RPMI7951 (cell line): ENCODE data around the gene IER3. TPM values are rescaled to one million over a fixed set of nuclear protein-coding genes. Genes with fewer than 3 reads are reported as not detected.
A peak's percentile ranks its signal among the peaks of the same experiment; 100 is the strongest.

Experiments used
- DNase-seq: peaks from one replicate; pipeline ENCODE4 v3.0.0-alpha.2; 2012; ENCODE audit warnings: low read depth
- total RNA-seq: library from RNA; depleted of rRNA; stranded (reverse); fragments of >200 nt; shearing (Covaris generic); gene quantifications from 2 replicates; pipeline ENCODE4 v1.2.3, GENCODE V29; 2014; rRNA removed

IER3 gene
- total RNA-seq = 377 and 410 TPM in 2 replicates

GRCh38 chr6:30744054-30744805 is at the start of gene IER3:
Gene IER3 (minus strand): TSS chr6:30744547. CDS start chr6:30744518, 29 bp downstream.
- DNase-seq = peak; percentile 97

GRCh38 chr6:30793521-30794194 is 49.3 kb upstream of the IER3 start:
- peak; percentile 77 for DNase-seq

- no peak for DNase-seq
Measured at GRCh38 chr6:30792786-30793185, 48.4 kb upstream of the IER3 start.

GRCh38 chr6:30790724-30791383 is 46.5 kb upstream of the IER3 start:
- no peak for DNase-seq

GRCh38 chr6:30789606-30790005 is 45.3 kb upstream of the IER3 start:
- DNase-seq = no peak

GRCh38 chr6:30787954-30788353 is 43.6 kb upstream of the IER3 start:
- DNase-seq = peak; percentile 92

GRCh38 chr6:30782425-30783014 is 38.2 kb upstream of the IER3 start:
- DNase-seq = peak; percentile 60

- DNase-seq = peak; percentile 99
Measured at GRCh38 chr6:30781743-30782424, 37.5 kb upstream of the IER3 start.

- no peak for DNase-seq
Measured at GRCh38 chr6:30781395-30781742, 37.0 kb upstream of the IER3 start.

GRCh38 chr6:30780642-30780920 is 36.2 kb upstream of the IER3 start:
- DNase-seq = no peak

- no peak for DNase-seq
Measured at GRCh38 chr6:30779850-30780641, 35.7 kb upstream of the IER3 start.

- DNase-seq = no peak
Measured at GRCh38 chr6:30778001-30778635, 33.8 kb upstream of the IER3 start.

- no peak for DNase-seq
Measured at GRCh38 chr6:30777155-30777485, 32.8 kb upstream of the IER3 start.

GRCh38 chr6:30776390-30777154 is 32.2 kb upstream of the IER3 start:
- no peak for DNase-seq

GRCh38 chr6:30775104-30775503 is 30.8 kb upstream of the IER3 start:
- peak; percentile 41 for DNase-seq

GRCh38 chr6:30774701-30775100 is 30.4 kb upstream of the IER3 start:
- DNase-seq = no peak

- DNase-seq = no peak
Measured at GRCh38 chr6:30770592-30770991, 26.2 kb upstream of the IER3 start.

- peak; percentile 62 for DNase-seq
Measured at GRCh38 chr6:30769853-30770524, 25.6 kb upstream of the IER3 start.

- DNase-seq = peak; percentile 99
Measured at GRCh38 chr6:30769088-30769852, 24.9 kb upstream of the IER3 start.
